OCI-LY1 (cell line): Measurements from ENCODE around the gene GALNT17.

Experiments used
- H2AFZ ChIP-seq: fragments of 200-600 bp; sonication (generic), shearing (Covaris generic); 2 replicates; pipeline ENCODE4 v1.6.0; 2014; ENCODE audit warnings: antibody characterized with exemption, mild to moderate bottlenecking, low read length
- H3F3A ChIP-seq: fragments of 200-600 bp; sonication (generic), shearing (Covaris generic); 2 replicates; pipeline ENCODE4 v1.6.0; 2014; ENCODE audit warnings: mild to moderate bottlenecking, antibody characterized with exemption, low read length, moderate library complexity; ENCODE audit not compliant: insufficient read depth
- H3K27ac ChIP-seq: fragments of 200-600 bp; sonication (generic); 2 replicates; pipeline ENCODE4 v1.5.1; 2014; ENCODE audit warnings: low read length, mixed run types, mild to moderate bottlenecking, low read depth; ENCODE audit not compliant: poor library complexity, severe bottlenecking
- H3K27me3 ChIP-seq: fragments of 200-600 bp; sonication (generic); 2 replicates; pipeline ENCODE4 v1.6.0; 2014; ENCODE audit warnings: antibody characterized with exemption, mild to moderate bottlenecking, low read length, moderate library complexity; ENCODE audit not compliant: insufficient read depth
- H3K36me3 ChIP-seq: fragments of 200-600 bp; sonication (generic); 2 replicates; pipeline ENCODE4 v1.6.1; 2014; ENCODE audit warnings: mild to moderate bottlenecking, antibody characterized with exemption, low read length, moderate library complexity, mixed read lengths; ENCODE audit not compliant: insufficient read depth
- H3K4me1 ChIP-seq: fragments of 200-600 bp; sonication (generic); 2 replicates; pipeline ENCODE4 v1.5.1; 2014; ENCODE audit warnings: mild to moderate bottlenecking, low read length, moderate library complexity; ENCODE audit not compliant: insufficient read depth, severe bottlenecking
- H3K4me2 ChIP-seq: fragments of 200-600 bp; sonication (generic), shearing (Covaris generic); 2 replicates; pipeline ENCODE4 v1.6.1; 2014; ENCODE audit warnings: low read length
- H3K4me3 ChIP-seq: fragments of 200-600 bp; sonication (generic); 2 replicates; pipeline ENCODE4 v1.5.1; 2014; ENCODE audit warnings: low read length, low read depth, mild to moderate bottlenecking, mixed read lengths; ENCODE audit not compliant: poor library complexity, severe bottlenecking
- H3K79me2 ChIP-seq: fragments of 200-600 bp; shearing (Covaris generic); 2 replicates; pipeline ENCODE4 v1.6.1; 2016; ENCODE audit warnings: mixed run types, low read length, mixed read lengths; ENCODE audit not compliant: insufficient read depth
- H3K9ac ChIP-seq: fragments of 200-600 bp; sonication (generic), shearing (Covaris generic); 2 replicates; pipeline ENCODE4 v1.6.1; 2014; ENCODE audit warnings: mild to moderate bottlenecking, low read length, mixed read lengths
- H3K9me2 ChIP-seq: fragments of 200-600 bp; sonication (generic), shearing (Covaris generic); 2 replicates; pipeline ENCODE4 v1.6.1; 2014; ENCODE audit warnings: low read depth, mild to moderate bottlenecking, low read length, mixed read lengths
- H3K9me3 ChIP-seq: fragments of 200-600 bp; shearing (Covaris generic); 2 replicates; pipeline ENCODE4 v1.6.1; 2014; ENCODE audit warnings: low read length, mixed read lengths
- H4K20me1 ChIP-seq: fragments of 200-600 bp; sonication (generic), shearing (Covaris generic); 2 replicates; pipeline ENCODE4 v1.6.0; 2016; ENCODE audit warnings: mild to moderate bottlenecking, low read length; ENCODE audit not compliant: insufficient read depth
- EZH2 ChIP-seq: fragments of 200-600 bp; sonication (generic), shearing (Covaris generic); IDR thresholded peaks from 2 replicates; pipeline ENCODE4 v1.8.0; 2017; ENCODE audit warnings: borderline replicate concordance, mixed run types, mild to moderate bottlenecking, antibody characterized with exemption, low read length, moderate library complexity, mixed read lengths
- TF ChIP-seq, protein P1 (sequence below): fragments of 200-600 bp; sonication (generic), shearing (Covaris generic); IDR thresholded peaks from 2 replicates; pipeline ENCODE4 v1.5.1; 2017; ENCODE audit warnings: mild to moderate bottlenecking, antibody characterized with exemption, low read length, moderate library complexity, mixed read lengths

Gene GALNT17

DNA sequence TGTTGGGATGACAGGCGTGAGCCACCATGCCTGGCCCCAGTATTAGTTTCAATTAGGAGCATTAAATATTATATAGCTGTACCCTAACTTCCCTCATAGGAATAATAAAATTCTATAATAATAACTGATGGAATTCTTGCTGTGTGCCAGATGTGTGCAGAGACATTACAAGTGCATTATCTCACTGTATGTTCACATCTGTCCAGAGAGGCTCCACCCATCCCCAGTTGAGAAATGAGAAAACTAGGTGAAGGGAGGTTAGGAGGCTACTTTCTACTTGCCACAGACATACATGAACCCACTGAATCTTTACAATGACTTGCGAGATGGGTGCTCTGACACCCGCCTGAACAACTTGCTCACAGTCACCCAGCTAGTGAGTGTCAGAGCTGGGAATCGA, 3.2 kb downstream of the GALNT17 start:
- Histone ChIP-seq H3F3A (no peaks in the 10 kb centered on the region), H3K9me3 (no peaks in the 10 kb centered on the region), H3K4me3 (no peak overlapping the region)

DNA sequence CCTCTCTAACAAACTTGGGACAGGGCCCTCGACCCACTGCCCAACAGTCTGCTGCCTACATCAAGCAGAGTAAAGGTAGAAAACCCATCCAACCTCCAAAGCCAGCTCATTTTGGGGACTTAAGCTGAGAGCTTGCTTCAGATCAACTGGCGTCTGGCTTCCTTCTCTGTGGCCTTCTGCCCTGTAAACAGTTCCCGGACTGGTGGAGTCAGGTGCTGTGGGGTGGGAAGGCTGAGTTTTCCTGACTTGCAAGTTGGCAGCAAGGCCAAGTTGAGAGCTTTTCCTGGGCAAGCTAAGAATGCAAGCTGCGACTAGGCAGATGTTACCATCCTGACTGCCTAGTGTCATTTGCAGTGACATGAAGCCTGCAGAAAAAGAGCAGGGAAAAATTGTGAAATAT, 3.7 kb downstream of the GALNT17 start:
- no peaks in the 10 kb centered on the region for H3K9me2 ChIP-seq
- H3K4me1 ChIP-seq: no peaks in the 10 kb centered on the region
- no peaks in the 10 kb centered on the region for H3F3A ChIP-seq
- no peak overlapping the region for H3K4me3 ChIP-seq
- no peak overlapping the region for H3K9ac ChIP-seq
- no peaks in the 10 kb centered on the region; the same call in 1 of the 2 replicates for H3K27me3 ChIP-seq
- no peaks in the 10 kb centered on the region for H3K79me2 ChIP-seq
- H3K27ac ChIP-seq: no peak overlapping the region
- H3K36me3 ChIP-seq: no peaks in the 10 kb centered on the region
- no peaks in the 10 kb centered on the region for H3K9me3 ChIP-seq
- no peaks in the 10 kb centered on the region for H4K20me1 ChIP-seq
- no peak overlapping the region for H2AFZ ChIP-seq
- no peak for TF ChIP-seq EZH2
- TF ChIP-seq, protein P1, sequence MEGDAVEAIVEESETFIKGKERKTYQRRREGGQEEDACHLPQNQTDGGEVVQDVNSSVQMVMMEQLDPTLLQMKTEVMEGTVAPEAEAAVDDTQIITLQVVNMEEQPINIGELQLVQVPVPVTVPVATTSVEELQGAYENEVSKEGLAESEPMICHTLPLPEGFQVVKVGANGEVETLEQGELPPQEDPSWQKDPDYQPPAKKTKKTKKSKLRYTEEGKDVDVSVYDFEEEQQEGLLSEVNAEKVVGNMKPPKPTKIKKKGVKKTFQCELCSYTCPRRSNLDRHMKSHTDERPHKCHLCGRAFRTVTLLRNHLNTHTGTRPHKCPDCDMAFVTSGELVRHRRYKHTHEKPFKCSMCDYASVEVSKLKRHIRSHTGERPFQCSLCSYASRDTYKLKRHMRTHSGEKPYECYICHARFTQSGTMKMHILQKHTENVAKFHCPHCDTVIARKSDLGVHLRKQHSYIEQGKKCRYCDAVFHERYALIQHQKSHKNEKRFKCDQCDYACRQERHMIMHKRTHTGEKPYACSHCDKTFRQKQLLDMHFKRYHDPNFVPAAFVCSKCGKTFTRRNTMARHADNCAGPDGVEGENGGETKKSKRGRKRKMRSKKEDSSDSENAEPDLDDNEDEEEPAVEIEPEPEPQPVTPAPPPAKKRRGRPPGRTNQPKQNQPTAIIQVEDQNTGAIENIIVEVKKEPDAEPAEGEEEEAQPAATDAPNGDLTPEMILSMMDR: no peak
- no peak overlapping the region for H3K4me2 ChIP-seq

More for the DNA sequence above, 3.2 kb downstream of the GALNT17 start:
- no peaks in the 10 kb centered on the region for H3K4me1 ChIP-seq
- no peak overlapping the region for H3K27ac ChIP-seq
- H2AFZ ChIP-seq: no peak overlapping the region
- H4K20me1 ChIP-seq: no peaks in the 10 kb centered on the region
- H3K9ac ChIP-seq: no peak overlapping the region
- H3K9me2 ChIP-seq: no peaks in the 10 kb centered on the region
- H3K27me3 ChIP-seq: no peaks in the 10 kb centered on the region; the same call in 1 of the 2 replicates
- TF ChIP-seq, protein P1: no peak
- TF ChIP-seq EZH2: no peak
- no peak overlapping the region for H3K4me2 ChIP-seq
- no peaks in the 10 kb centered on the region for H3K36me3 ChIP-seq
- H3K79me2 ChIP-seq: no peaks in the 10 kb centered on the region

- H4K20me1 ChIP-seq: no peaks in the 10 kb centered on the region
Measured at GRCh38 chr7:71137479-71137878, 5.5 kb downstream of the GALNT17 start.

More at GRCh38 chr7:71137479-71137878, 5.5 kb downstream of the GALNT17 start:
- Histone ChIP-seq H3F3A (no peaks in the 10 kb centered on the region), H3K9ac (no peak overlapping the region), H3K4me1 (no peaks in the 10 kb centered on the region), H3K9me2 (no peaks in the 10 kb centered on the region), H3K27me3 (no peaks in the 10 kb centered on the region; the same call in 1 of the 2 replicates), H2AFZ (no peak overlapping the region), H3K4me2 (no peak overlapping the region), H3K36me3 (no peaks in the 10 kb centered on the region), H3K27ac (no peak overlapping the region), H3K9me3 (no peaks in the 10 kb centered on the region), H3K4me3 (no peak overlapping the region), H3K79me2 (no peaks in the 10 kb centered on the region)
- no peak for TF ChIP-seq EZH2
- TF ChIP-seq, protein P1: no peak
